Loucy (cell line): Measurements from ENCODE around the gene C3orf80.

ENCODE experiments used
- EZH2phosphoT487 ChIP-seq: fragments of 200-600 bp; IDR thresholded peaks from 2 replicates; pipeline ENCODE4 v1.6.1; 2018; ENCODE audit warnings: antibody characterized with exemption, mild to moderate bottlenecking, moderate library complexity, borderline replicate concordance
- TF ChIP-seq, protein P1 (sequence below): fragments of 200-600 bp; sonication (generic); conservative IDR thresholded peaks from 2 replicates; pipeline ENCODE4 v1.5.1; 2014; ENCODE audit warnings: mild to moderate bottlenecking, antibody characterized with exemption, low read length

DNA sequence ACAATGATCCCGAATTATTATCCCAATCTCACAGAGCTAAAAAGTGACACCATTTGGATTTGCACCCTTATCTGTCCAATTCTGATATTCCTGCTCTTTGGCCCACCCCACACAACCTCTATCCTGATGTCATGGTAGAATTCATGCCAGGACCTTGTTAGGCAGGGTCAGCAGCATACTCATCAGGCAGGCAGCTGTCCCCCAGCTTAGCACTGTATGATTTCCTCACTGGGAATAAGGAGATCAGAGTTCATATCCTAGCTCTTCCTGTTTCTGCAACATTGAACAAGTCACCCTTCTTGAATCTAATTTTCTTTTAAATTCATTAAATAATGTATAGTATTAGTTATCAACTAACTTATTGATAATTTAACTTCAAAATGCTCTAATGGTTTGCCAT is 12.0 kb upstream of the C3orf80 start:
- TF ChIP-seq, protein P1, sequence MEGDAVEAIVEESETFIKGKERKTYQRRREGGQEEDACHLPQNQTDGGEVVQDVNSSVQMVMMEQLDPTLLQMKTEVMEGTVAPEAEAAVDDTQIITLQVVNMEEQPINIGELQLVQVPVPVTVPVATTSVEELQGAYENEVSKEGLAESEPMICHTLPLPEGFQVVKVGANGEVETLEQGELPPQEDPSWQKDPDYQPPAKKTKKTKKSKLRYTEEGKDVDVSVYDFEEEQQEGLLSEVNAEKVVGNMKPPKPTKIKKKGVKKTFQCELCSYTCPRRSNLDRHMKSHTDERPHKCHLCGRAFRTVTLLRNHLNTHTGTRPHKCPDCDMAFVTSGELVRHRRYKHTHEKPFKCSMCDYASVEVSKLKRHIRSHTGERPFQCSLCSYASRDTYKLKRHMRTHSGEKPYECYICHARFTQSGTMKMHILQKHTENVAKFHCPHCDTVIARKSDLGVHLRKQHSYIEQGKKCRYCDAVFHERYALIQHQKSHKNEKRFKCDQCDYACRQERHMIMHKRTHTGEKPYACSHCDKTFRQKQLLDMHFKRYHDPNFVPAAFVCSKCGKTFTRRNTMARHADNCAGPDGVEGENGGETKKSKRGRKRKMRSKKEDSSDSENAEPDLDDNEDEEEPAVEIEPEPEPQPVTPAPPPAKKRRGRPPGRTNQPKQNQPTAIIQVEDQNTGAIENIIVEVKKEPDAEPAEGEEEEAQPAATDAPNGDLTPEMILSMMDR: no peak
- TF ChIP-seq EZH2phosphoT487: no peak
